GM12865 (cell line): Measurements from ENCODE around the gene LDLRAD4.
"Not testable (repeated sequence)": the region's sequence is repeated elsewhere in the genome, so short reads cannot be mapped to it uniquely, and the experiment has no call there.

Source experiments
- DNase-seq: peaks from one replicate; pipeline ENCODE4 v3.0.0; 2010; ENCODE audit warnings: low read depth
- H3K4me3 ChIP-seq: 2 replicates; pipeline ENCODE4 v1.5.1; 2011; ENCODE audit warnings: mild to moderate bottlenecking, low read depth, low read length, control low read depth
- TF ChIP-seq, protein P1 (sequence below): IDR thresholded peaks from 2 replicates; pipeline ENCODE4 v1.5.1; 2011; ENCODE audit warnings: low read length, control low read depth, low read depth, inconsistent platforms; ENCODE audit not compliant: insufficient read depth; ENCODE audit errors: missing control alignments

The LDLRAD4 gene

DNA sequence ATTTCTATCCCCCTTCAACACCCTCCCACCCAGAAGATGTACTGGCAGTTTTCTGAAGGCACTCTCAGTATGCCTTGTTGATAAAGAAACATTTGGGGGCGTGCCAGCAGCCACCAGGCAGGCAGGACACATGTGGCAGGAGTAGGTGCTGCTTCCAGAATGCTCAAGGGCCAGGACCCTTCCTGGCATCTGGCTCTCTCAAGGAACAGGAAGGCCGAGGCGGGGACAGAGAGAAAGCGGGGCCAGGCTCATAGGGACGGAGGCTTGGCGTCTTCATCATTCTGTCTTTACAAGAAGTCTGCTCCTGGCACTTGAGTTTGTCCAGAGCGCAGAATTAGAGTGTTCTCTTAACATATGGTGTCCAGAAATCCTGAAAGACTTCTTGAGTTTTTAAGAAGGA, 386.2 kb downstream of the LDLRAD4 start:
- H3K4me3 ChIP-seq: no peak overlapping the region
- no peak for DNase-seq
- TF ChIP-seq, protein P1, sequence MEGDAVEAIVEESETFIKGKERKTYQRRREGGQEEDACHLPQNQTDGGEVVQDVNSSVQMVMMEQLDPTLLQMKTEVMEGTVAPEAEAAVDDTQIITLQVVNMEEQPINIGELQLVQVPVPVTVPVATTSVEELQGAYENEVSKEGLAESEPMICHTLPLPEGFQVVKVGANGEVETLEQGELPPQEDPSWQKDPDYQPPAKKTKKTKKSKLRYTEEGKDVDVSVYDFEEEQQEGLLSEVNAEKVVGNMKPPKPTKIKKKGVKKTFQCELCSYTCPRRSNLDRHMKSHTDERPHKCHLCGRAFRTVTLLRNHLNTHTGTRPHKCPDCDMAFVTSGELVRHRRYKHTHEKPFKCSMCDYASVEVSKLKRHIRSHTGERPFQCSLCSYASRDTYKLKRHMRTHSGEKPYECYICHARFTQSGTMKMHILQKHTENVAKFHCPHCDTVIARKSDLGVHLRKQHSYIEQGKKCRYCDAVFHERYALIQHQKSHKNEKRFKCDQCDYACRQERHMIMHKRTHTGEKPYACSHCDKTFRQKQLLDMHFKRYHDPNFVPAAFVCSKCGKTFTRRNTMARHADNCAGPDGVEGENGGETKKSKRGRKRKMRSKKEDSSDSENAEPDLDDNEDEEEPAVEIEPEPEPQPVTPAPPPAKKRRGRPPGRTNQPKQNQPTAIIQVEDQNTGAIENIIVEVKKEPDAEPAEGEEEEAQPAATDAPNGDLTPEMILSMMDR: no peak

DNA sequence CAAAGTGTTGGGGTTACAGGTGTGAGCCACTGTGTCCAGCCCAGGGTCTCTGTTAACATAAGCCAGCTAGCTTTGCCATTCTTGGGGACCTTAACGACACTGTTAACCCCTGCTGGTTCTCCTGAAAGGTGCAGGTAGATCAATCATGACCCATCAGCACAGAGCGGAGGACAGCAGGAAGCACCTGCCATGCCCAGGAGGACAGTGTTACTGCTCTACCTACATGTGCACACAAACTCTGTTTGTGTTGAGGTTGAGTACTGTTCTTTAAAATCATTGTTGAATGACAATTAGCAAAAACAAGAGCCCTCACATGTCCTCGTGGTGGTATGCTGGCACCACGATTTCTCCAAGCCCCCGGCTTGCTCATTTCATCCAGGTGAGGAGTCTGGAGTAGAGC, 386.9 kb downstream of the LDLRAD4 start:
- TF ChIP-seq, protein P1: no peak
- no peak for DNase-seq
- no peak overlapping the region for H3K4me3 ChIP-seq

DNA sequence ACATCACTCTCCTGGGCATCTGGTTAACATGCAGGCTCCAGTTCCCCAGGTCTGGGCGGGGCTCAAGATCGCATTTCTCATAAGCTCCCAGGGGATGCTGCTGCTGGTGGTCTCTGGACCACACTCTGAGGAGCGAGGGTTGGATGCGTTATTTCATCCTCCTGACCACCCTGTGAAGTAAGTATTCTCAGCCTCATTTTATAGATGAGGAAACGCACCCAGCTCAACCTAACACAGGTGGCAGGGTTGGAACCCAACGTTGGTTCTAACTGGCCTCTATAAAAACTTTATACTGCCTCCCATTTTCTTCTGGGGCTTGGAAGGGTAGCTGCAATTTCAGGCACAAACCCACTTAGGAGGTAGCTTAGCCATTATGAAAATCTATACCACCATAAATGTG, 387.3 kb downstream of the LDLRAD4 start:
- no peak for DNase-seq
- H3K4me3 ChIP-seq: no peak overlapping the region
- TF ChIP-seq, protein P1: no peak

DNA sequence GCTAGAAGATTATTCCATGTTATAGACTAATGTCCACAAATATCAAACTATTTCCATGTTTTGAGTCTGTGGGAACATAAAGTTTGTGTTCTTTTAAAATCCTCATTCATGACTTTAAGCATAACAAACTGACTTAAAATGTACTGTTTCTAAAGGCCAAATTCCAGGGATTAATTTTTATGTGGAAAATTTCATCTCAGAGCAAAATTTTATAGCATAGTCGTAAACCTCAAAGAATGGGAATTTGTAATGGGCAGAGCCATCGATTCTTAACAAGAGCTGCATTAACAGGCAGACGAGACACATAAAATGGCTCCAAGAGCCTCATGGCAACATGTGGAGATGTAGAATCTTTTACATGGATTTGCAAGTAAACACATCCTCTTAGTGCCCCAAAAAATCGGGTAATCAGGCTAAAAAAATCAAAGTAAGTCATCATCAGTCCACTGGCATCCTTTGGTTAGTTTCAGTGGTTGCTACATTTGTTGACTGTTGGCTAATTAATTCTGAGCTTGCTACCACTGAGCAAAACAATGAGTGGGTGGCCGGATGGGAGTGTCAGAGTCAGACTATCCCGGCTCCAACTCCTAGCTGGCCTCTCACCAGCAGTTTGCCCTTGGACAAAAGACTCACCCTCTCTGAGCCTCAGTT, 388.2 kb downstream of the LDLRAD4 start:
- peak; percentile 61 for DNase-seq
- TF ChIP-seq, protein P1: no peak
- H3K4me3 ChIP-seq: no peak overlapping the region

DNA sequence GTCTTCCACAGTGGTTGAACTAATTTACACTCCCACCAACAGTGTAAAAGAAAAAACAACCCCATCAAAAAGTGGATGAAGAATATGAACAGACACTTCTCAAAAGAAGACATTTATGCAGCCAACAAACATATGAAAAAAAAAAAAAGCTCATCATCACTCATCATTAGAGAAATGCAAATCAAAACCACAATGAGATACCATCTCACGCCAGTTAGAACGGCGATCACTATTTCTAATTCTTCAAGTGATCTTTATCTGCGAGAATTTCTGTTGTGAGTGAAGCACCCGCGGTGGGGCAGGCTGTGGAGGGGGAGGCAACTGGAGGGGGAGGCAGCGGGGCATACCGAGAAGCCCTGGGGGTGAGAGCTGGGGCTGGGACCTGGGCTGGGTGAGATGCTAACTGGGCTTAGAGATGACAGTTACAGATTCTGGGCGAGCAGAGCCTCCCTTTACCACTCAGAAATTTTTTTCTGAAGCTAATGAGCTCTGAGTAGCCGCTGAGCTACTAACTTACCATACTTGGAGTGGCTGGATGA, 389.5 kb downstream of the LDLRAD4 start:
- peak; percentile 37 for DNase-seq
- not testable (repeated sequence) for H3K4me3 ChIP-seq

DNA sequence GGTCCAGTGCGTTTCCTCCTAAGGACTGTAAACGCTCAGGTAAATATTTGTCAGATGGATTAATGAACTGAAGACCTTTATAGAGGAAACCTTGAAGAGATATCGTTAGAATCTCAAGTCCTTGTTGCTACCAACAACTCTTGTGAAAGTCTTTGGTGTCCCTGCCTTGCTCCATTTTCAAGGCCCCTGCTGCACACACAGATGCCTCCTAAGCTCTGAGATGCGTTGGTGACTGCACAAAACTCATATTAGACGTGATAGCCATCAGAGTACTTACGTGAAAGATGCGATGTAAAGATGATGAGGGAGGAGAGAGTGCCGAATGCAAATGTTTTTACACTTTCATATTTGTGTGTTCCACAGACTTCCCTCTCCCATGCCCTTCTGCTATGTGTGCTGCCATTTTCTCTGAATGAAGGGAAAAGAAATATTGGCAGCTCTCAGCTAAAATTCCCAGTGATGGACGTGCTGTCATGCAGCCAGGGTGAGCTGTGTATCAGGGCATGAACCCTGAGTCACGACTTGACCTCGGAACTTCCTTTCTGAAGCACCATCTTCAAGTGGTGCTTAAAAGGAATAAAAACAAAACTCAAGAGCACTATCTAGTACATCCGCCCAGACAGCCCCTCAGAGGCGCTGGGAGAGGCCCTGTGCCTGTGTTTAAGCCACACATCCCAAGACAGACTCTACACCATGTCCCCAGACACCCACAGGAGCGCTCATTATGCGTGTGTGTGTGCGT, 390.4 kb downstream of the LDLRAD4 start:
- peak; percentile 67 for DNase-seq
- H3K4me3 ChIP-seq: no peak overlapping the region
- TF ChIP-seq, protein P1: no peak

DNA sequence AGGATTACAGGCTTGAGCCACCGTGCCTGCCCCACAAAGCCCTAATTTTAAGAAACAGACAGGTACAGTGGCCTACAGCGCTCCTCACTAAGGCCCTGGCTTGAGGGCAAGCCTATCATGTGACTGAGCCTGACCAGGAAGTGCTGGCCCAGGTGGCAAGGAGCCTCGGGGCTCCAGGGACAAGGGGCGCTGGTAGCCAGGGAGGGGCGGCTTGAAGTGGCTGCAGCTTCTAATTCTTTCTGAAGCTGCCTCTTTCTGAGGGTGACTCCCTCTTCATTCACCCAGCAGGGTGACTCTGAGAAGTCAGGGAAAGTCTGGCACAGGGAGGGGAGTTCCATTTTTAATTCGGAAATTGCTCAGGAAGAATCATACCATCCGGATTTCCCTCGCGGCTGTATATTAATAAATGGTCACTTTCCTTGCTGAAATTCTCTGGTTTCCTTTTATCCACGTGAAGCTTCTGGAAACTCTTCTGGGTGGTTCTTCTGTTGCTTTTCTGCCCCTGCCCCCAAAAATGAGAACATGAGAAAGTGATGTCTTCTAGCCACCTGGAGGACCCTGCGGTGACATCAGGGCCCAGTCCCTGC, 392.1 kb downstream of the LDLRAD4 start:
- TF ChIP-seq, protein P1: no peak
- no peak for DNase-seq
- peak overlapping the region; percentile 51 for H3K4me3 ChIP-seq
